ENCODE results near the gene TRPM5.

DNA sequence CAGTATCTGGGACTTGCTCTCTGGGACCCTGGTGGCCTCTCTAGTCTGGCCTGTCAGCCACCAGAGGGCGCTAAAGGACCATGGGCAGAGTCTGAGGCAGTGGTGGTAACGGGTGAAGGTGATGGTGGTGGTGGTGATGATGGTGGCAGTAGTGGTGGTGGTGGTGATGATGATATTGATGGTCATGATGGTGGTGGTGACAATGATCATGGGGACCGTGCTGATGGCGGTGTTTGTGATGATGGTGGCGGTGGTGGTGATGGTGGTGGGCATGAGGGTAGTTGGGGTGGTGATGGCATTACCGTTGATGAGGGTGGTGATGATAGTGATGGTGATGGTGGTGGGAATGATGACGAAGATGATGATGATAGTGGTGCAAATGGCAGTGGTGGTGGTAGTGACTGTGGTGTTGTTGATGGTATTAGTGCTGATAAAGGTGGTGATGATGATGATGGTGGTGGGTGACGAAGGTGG is 16.0 kb downstream of the TRPM5 start:
- TF ChIP-seq POLR2A (IDR thresholded peaks at IDR 0.05): no peak
- TF ChIP-seq, protein P1, sequence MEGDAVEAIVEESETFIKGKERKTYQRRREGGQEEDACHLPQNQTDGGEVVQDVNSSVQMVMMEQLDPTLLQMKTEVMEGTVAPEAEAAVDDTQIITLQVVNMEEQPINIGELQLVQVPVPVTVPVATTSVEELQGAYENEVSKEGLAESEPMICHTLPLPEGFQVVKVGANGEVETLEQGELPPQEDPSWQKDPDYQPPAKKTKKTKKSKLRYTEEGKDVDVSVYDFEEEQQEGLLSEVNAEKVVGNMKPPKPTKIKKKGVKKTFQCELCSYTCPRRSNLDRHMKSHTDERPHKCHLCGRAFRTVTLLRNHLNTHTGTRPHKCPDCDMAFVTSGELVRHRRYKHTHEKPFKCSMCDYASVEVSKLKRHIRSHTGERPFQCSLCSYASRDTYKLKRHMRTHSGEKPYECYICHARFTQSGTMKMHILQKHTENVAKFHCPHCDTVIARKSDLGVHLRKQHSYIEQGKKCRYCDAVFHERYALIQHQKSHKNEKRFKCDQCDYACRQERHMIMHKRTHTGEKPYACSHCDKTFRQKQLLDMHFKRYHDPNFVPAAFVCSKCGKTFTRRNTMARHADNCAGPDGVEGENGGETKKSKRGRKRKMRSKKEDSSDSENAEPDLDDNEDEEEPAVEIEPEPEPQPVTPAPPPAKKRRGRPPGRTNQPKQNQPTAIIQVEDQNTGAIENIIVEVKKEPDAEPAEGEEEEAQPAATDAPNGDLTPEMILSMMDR (IDR thresholded peaks at IDR 0.05): peak; percentile 46 to 89 (median 73)

All from uterus (tissue), 2 donors.